ENCODE data around the gene BMP3. TPM values are rescaled to one million over a fixed set of nuclear protein-coding genes. Genes with fewer than 3 reads are reported as not detected.

The BMP3 gene
- total and polyA plus RNA-seq, 2 of the 8 experiments (the other 6 are each of a cell fraction or from before 2014, with no cell fraction given) = 0.02 TPM; not detected in 1

GRCh38 chr4:81085291-81085690, 54.8 kb downstream of the BMP3 start:
- H4K8ac ChIP-seq (ENCODE audit: extremely low read depth, insufficient read depth, low read length) = no peak overlapping the region
- no peak overlapping the region for H2BK15ac ChIP-seq (ENCODE audit: low read length)
- no peak overlapping the region for H4K91ac ChIP-seq (replicated peaks; ENCODE audit: insufficient read length, low read length)
- H3K14ac ChIP-seq (ENCODE audit: insufficient read length) = no peak overlapping the region
- no peaks in the 10 kb centered on the region for H3K36me3 ChIP-seq (ENCODE audit: control insufficient read depth in 2 of 4, insufficient read depth in 4 of 4, low read length in 3 of 4)
- H3K27ac ChIP-seq (ENCODE audit: low read depth, low read length) = no peak overlapping the region
- no peaks in the 10 kb centered on the region for H4K20me1 ChIP-seq (replicated peaks in 1 of 2; ENCODE audit: control insufficient read depth in 1 of 2, insufficient read depth in 2 of 2, low read length in 2 of 2)
- no peak overlapping the region for H2AFZ ChIP-seq (ENCODE audit: low read length)
- H3K4me1 ChIP-seq (replicated peaks in 1 of 4; ENCODE audit: control insufficient read depth in 3 of 4, insufficient read depth in 4 of 4, low read length in 3 of 4) = no peaks in the 10 kb centered on the region
- DNase-seq (ENCODE audit: low read depth in 1 of 2, low spot score in 2 of 2) (no peak), FAIRE-seq (no peak)
- H2BK12ac ChIP-seq (ENCODE audit: low read depth, low read length) = no peak overlapping the region
- H3K79me1 ChIP-seq (ENCODE audit: low read depth, low read length) = no peaks in the 10 kb centered on the region
- H3K9me3 ChIP-seq (ENCODE audit: insufficient read depth in 2 of 2, low read depth in 1 of 2, low read length in 1 of 2) = peaks cover 0 to 3% of the 10 kb centered on the region in 2 experiments; a peak in 1 of 4 replicates
- no peaks in the 10 kb centered on the region for H3K23me2 ChIP-seq (ENCODE audit: low read depth, low read length)
- ChIA-PET CTCF (ENCODE audit: partially characterized antibody) (interaction anchor here (1.1 to 1.7 kb wide), 5 partner anchors 15 to 267 kb away, joined by 3 to 8 read pairs (median 4); no protein-coding TSS in a partner anchor), POLR2A (ENCODE audit: partially characterized antibody) (no interaction called here)
- no peak overlapping the region for H2BK5ac ChIP-seq (ENCODE audit: low read depth, low read length)
- no peak overlapping the region for H2AK5ac ChIP-seq (ENCODE audit: low read depth, low read length)
- no peak overlapping the region for H3K23ac ChIP-seq (ENCODE audit: insufficient read length)
- no peak overlapping the region for H3K9ac ChIP-seq (replicated peaks in 1 of 4; ENCODE audit: extremely low read depth in 1 of 4, low read depth in 3 of 4, low read length in 3 of 4)
- no peak overlapping the region for H2BK20ac ChIP-seq (ENCODE audit: low read length)
- H3K4ac ChIP-seq (replicated peaks; ENCODE audit: insufficient read length, low read depth, low read length) = no peak overlapping the region
- H3K56ac ChIP-seq (replicated peaks; ENCODE audit: insufficient read length, low read depth, low read length) = no peak overlapping the region
- no peak overlapping the region for H4K5ac ChIP-seq (ENCODE audit: insufficient read length, low read depth, low read length)
- no peaks in the 10 kb centered on the region for H3K27me3 ChIP-seq (replicated peaks in 1 of 4; ENCODE audit: control insufficient read depth in 3 of 4, extremely low read depth in 1 of 4, insufficient read depth in 3 of 4, low read length in 3 of 4)
- TF ChIP-seq SAP30 (IDR thresholded peaks at IDR 0.05; ENCODE audit: insufficient read depth, insufficient replicate concordance, low read length) (no peak), CHD2 (IDR thresholded peaks at IDR 0.05; ENCODE audit: low read length) (no peak), PHF8 (conservative IDR thresholded peaks at IDR 0.05; ENCODE audit: low read depth, low read length) (no peak), JUN (IDR thresholded peaks at IDR 0.05; ENCODE audit: low read depth, low read length) (no peak), KDM5A (IDR thresholded peaks at IDR 0.05; ENCODE audit: low read length) (no peak), SIN3A (conservative IDR thresholded peaks at IDR 0.05 in 1 of 2, IDR thresholded peaks at IDR 0.05 in 1 of 2; ENCODE audit: low read depth in 1 of 2, low read length in 2 of 2) (no peak), POLR2A (IDR thresholded peaks at IDR 0.05; ENCODE audit: control extremely low read depth in 1 of 2, low read depth in 2 of 2, low read length in 2 of 2) (no peak), EZH2 (IDR thresholded peaks at IDR 0.05; ENCODE audit: low read depth, low read length, severe bottlenecking) (no peak), RFX5 (IDR thresholded peaks at IDR 0.05; ENCODE audit: borderline replicate concordance, low read depth, low read length) (no peak), E2F6 (IDR thresholded peaks at IDR 0.05) (no peak), CTBP2 (IDR thresholded peaks at IDR 0.05; ENCODE audit: borderline replicate concordance, insufficient read depth, insufficient read length, low read length) (no peak)
- no peaks in the 10 kb centered on the region for H3K79me2 ChIP-seq (ENCODE audit: control insufficient read depth in 1 of 2, insufficient read depth in 2 of 2, low read length in 2 of 2)
- H3K18ac ChIP-seq (ENCODE audit: extremely low read depth, low read length) = no peak overlapping the region
- H3K4me2 ChIP-seq (ENCODE audit: insufficient read depth in 1 of 2, low read depth in 2 of 2, low read length in 2 of 2) = no peak overlapping the region
- no peak overlapping the region for H3K4me3 ChIP-seq (ENCODE audit: extremely low read depth in 1 of 4, insufficient read depth in 2 of 4, low read depth in 3 of 4, low read length in 4 of 4)
- H2BK120ac ChIP-seq (replicated peaks; ENCODE audit: low read depth, low read length) = no peak overlapping the region
- WGBS, 2 experiments (ENCODE audit: extremely low coverage in 1 of 2, insufficient coverage in 1 of 2, insufficient read length in 1 of 2, insufficient replicate concordance in 2 of 2, low coverage in 1 of 2, low lambda C conversion rate in 2 of 2, missing lambda C conversion rate in 1 of 2) = 81% methylated on average over 3 of the region's 3 CpGs; no CpG with 5 or more reads in 1 of the 2 experiments
